ENCODE data around the gene RNF34.

Gene RNF34

GRCh38 chr12:121391619-121392324 lies 8.1 kb upstream of the RNF34 start:
- no peak for DNase-seq

GRCh38 chr12:121392325-121392716 lies 7.6 kb upstream of the RNF34 start:
- no peak for DNase-seq

GRCh38 chr12:121397521-121397920 lies 2.4 kb upstream of the RNF34 start:
- DNase-seq, result no peak

GRCh38 chr12:121398355-121398754 lies 1.6 kb upstream of the RNF34 start:
- DNase-seq, result no peak

GRCh38 chr12:121400332-121401139 lies 618 bp downstream of the RNF34 start:
- DNase-seq, result peak; percentile 20

- no peak for DNase-seq
These were observed 3.8 kb downstream of the RNF34 start for GRCh38 chr12:121403721-121404120.

- DNase-seq, result peak; percentile 38
These were observed 4.8 kb downstream of the RNF34 start for GRCh38 chr12:121404734-121405133.

- no peak for DNase-seq
These were observed 5.3 kb downstream of the RNF34 start for GRCh38 chr12:121405211-121405610.

- no peak for DNase-seq
These were observed 14.0 kb downstream of the RNF34 start for GRCh38 chr12:121413917-121414316.

GRCh38 chr12:121417847-121418246 lies 17.9 kb downstream of the RNF34 start:
- no peak for DNase-seq

GRCh38 chr12:121420109-121420508 lies 20.2 kb downstream of the RNF34 start:
- DNase-seq, result no peak

- DNase-seq, result no peak
These were observed 23.3 kb downstream of the RNF34 start for GRCh38 chr12:121423253-121423652.

- no peak for DNase-seq
These were observed 24.0 kb downstream of the RNF34 start for GRCh38 chr12:121423682-121424623.

- DNase-seq, result no peak
These were observed 24.7 kb downstream of the RNF34 start for GRCh38 chr12:121424624-121424975.

GRCh38 chr12:121427556-121428050 lies 27.7 kb downstream of the RNF34 start:
- no peak for DNase-seq

- no peak for DNase-seq
These were observed 29.0 kb downstream of the RNF34 start for GRCh38 chr12:121428883-121429282.

- no peak for DNase-seq
These were observed 31.0 kb downstream of the RNF34 start for GRCh38 chr12:121430833-121431415.

GRCh38 chr12:121432740-121433480 lies 33.0 kb downstream of the RNF34 start:
- no peak for DNase-seq

GRCh38 chr12:121436706-121437105 lies 36.8 kb downstream of the RNF34 start:
- DNase-seq, result no peak

- no peak for DNase-seq
These were observed 39.0 kb downstream of the RNF34 start for GRCh38 chr12:121438905-121439304.

- DNase-seq, result no peak
These were observed 39.8 kb downstream of the RNF34 start for GRCh38 chr12:121439715-121440114.

- no peak for DNase-seq
These were observed 40.9 kb downstream of the RNF34 start for GRCh38 chr12:121440768-121441167.
